ENCODE measurements around the gene PROX1.

Gene PROX1

DNA sequence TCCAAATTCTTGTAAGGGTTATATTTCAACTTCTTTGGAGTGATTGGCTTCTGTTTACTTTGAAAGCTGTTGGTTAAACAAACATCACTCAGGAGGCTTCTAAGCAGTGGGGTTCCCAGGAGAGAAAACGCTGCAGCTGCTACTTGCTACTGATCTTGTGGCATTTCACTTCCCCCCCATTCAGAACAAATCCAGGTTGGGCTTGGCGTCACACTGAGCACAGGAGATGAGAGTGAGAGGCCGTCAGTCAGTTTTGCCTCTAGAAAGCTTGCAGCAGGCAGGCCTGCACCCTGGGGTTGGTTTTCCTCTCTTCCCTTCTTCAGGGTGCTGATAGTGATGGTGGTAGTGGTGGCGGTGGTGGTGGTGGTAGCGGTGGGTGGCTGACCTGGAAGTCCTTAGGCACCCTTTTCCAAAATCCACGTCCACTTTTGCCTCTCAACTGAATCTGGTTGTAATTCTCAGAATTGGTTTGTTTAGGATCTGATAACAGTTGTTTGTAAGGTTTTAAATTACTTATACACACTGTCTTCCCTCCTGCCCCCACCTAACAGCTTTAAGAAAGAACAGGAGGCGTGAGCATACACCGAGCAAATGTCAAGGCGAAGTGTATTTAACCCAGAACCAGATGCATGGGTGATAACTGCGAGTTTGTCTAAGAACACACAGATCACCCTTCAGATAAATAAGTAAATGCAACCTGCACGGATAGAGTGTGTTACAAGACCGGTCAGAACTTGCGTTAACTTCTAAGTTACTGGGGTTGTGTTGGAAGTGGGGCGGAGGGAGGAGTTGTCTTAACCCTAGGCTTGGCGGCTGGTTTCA, 3.2 kb upstream of the PROX1 start:
- Histone ChIP-seq H3K4me1 (peaks cover 0 to 55% (median 38%) of the 10 kb centered on the region in 4 donors), H3K36me3 (no peaks in the 10 kb centered on the region), H3K27me3 (peaks cover 5 to 80% of the 10 kb centered on the region in 2 donors), H3K9me3 (no peaks in the 10 kb centered on the region), H3K27ac (no peak overlapping the region), H3K4me3 (no peak overlapping the region)
- intact Hi-C loops (cut with DNase I; ENCODE audit: low total_unique reads): no loop called here
- no peak for DNase-seq
- TF ChIP-seq, protein P1, sequence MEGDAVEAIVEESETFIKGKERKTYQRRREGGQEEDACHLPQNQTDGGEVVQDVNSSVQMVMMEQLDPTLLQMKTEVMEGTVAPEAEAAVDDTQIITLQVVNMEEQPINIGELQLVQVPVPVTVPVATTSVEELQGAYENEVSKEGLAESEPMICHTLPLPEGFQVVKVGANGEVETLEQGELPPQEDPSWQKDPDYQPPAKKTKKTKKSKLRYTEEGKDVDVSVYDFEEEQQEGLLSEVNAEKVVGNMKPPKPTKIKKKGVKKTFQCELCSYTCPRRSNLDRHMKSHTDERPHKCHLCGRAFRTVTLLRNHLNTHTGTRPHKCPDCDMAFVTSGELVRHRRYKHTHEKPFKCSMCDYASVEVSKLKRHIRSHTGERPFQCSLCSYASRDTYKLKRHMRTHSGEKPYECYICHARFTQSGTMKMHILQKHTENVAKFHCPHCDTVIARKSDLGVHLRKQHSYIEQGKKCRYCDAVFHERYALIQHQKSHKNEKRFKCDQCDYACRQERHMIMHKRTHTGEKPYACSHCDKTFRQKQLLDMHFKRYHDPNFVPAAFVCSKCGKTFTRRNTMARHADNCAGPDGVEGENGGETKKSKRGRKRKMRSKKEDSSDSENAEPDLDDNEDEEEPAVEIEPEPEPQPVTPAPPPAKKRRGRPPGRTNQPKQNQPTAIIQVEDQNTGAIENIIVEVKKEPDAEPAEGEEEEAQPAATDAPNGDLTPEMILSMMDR (IDR thresholded peaks at IDR 0.05): no peak

DNA sequence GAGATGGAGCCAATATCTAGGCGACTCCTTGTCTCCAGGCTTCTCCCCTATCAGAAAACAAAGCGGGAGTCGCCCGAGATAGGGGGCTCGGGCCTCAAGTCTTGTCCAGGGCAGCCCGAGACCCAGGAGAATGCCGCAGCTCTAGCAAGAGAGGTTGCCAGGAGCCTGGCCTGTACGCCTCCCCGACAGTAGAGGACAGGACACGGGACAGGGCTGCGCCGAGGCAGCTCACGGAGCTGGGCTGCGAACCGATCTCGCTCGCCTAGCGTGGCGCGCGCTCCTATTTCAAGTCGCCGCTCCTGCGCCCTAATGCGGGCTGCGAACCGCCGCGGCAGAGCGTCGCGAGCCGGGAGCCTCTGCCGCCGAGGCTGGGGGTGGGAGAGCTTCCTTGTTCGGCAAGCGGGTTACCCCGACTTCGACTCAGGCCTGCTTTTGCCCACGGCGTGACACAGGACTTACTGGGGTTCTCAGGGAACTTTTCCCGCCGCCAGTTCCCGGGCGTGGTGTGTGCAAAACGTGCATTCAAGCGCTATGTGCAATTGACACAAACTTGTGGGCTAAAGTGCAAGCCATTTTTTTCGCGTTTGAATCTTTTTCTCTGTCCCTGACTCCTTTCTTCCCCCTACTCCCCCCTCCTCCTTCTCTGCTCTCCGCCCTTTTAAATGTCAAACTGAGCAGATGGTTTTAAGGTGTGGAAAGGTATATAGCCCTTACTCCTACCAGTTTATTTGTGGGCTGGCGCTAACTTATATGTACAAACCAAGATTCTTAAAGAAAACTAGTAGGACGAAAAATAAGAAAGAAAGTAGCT, 2.4 kb upstream of the PROX1 start:
- intact Hi-C loops (cut with DNase I; ENCODE audit: low total_unique reads): no loop called here
- H3K9me3 ChIP-seq: no peaks in the 10 kb centered on the region
- no peak overlapping the region for H3K4me3 ChIP-seq
- H3K4me1 ChIP-seq: peaks cover 0 to 57% (median 42%) of the 10 kb centered on the region in 4 donors
- TF ChIP-seq, protein P1 (IDR thresholded peaks at IDR 0.05): no peak
- H3K36me3 ChIP-seq: no peaks in the 10 kb centered on the region
- peaks cover 5 to 74% of the 10 kb centered on the region in 2 donors for H3K27me3 ChIP-seq
- H3K27ac ChIP-seq: no peak overlapping the region
- DNase-seq: no peak

DNA sequence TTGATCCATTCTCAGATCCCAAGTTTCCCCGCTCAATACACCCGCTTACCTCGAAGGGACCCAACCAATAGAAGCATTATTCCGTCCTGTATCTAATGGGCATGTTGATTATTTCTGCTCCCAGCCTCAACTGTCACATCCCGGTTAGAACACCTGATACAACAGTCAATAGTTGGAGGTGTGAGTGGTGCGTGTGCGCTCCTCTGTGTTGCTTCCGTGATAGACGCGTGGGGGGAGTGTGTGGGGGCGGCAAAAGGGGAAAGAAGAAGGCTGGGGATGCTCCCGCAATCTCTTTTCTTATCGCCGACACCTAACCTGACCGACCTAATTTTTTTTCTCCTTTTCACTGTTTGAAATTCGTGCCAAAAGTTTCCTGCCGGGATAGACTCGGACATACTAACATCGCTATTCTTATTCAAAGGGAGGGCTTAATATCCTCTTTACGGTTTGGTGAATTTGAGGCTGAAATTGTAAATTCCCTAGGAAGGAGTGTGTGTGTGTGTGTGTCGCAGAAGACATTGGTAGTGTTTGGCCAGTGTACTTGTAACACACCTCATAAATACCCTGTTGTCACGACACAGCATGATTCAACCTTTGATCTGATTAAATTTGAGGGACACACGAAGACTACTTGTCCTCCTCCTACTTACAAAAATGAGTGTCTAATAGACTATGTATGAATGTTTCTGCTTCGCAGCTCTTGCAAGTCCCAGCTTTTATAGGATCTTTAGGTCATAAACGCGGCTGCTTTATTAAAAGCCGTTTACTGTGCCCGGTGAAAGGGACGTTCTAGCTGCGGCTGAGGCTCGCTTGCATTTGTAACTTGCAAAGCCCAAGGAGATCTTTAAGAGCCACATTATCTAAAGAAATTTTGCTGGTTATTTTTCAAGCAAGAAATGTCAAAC, 1.5 kb upstream of the PROX1 start:
- peaks cover 0 to 57% (median 42%) of the 10 kb centered on the region in 4 donors for H3K4me1 ChIP-seq
- no peak overlapping the region for H3K27ac ChIP-seq
- H3K9me3 ChIP-seq: no peaks in the 10 kb centered on the region
- H3K4me3 ChIP-seq: no peak overlapping the region
- no peaks in the 10 kb centered on the region for H3K36me3 ChIP-seq
- intact Hi-C loops (cut with DNase I; ENCODE audit: low total_unique reads): no loop called here
- TF ChIP-seq, protein P1 (IDR thresholded peaks at IDR 0.05): no peak
- no peak for DNase-seq
- H3K27me3 ChIP-seq: peaks cover 5 to 65% of the 10 kb centered on the region in 2 donors

DNA sequence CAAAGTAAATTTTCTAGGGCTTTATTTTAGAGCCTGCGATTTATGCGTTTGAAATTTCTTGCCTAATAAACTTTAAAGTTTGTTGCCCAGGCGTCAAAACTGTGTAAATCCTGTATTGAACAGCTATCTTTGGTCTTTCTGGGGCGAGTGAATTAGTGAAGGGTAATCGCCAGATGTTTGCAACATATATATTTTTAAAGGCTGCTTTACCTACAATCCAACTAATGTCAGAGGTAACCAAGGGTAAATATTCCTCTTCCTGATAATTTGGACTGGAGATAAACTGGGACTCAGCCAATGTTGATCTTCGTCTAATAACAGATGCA, 885 bp upstream of the PROX1 start:
- Histone ChIP-seq H3K27ac (no peak overlapping the region), H3K27me3 (peaks cover 5 to 59% of the 10 kb centered on the region in 2 donors), H3K4me3 (peak overlapping the region; percentile 56 to 77), H3K36me3 (no peaks in the 10 kb centered on the region), H3K4me1 (peaks cover 0 to 57% (median 42%) of the 10 kb centered on the region in 4 donors), H3K9me3 (no peaks in the 10 kb centered on the region)
- TF ChIP-seq, protein P1 (IDR thresholded peaks at IDR 0.05): no peak
- intact Hi-C loops (cut with DNase I; ENCODE audit: low total_unique reads): no loop called here
- DNase-seq: no peak

- peaks cover 5 to 54% of the 10 kb centered on the region in 2 donors for H3K27me3 ChIP-seq
- no peaks in the 10 kb centered on the region for H3K36me3 ChIP-seq
- no peaks in the 10 kb centered on the region for H3K9me3 ChIP-seq
- peak overlapping the region; percentile 65 to 76 for H3K27ac ChIP-seq
- DNase-seq: peak in 1 of 2 donors; percentile 81
- intact Hi-C loops (cut with DNase I; ENCODE audit: low total_unique reads): no loop called here
- H3K4me1 ChIP-seq: peaks cover 0 to 56% (median 41%) of the 10 kb centered on the region in 4 donors
- TF ChIP-seq, protein P1 (IDR thresholded peaks at IDR 0.05): no peak
- peak overlapping the region; percentile 56 to 77 for H3K4me3 ChIP-seq
These were observed 299 bp upstream of the PROX1 start for GRCh38 chr1:213987422-213987926.
